B cell (primary cell): ENCODE measurements around the gene SCN4A. TPM values are rescaled to one million over a fixed set of nuclear protein-coding genes. Genes with fewer than 3 reads are reported as not detected.
A peak's percentile ranks its signal among the peaks of the same experiment; 100 is the strongest.

ENCODE experiments used
- ATAC-seq: fragments of 200-7000 bp; cut with Tn5 transposase; one replicate; pipeline ENCODE4 v1.10.0; 2021; ENCODE audit warnings: low read depth, mild to moderate bottlenecking, moderate number of reproducible peaks, moderate library complexity
- CTCF ChIA-PET: fragments of 350-600 bp; sonication (Branson Sonifier 250); formaldehyde crosslinking; loops from one replicate; lab custom pipeline; 2021; ENCODE audit warnings: antibody characterized with exemption, inconsistent platforms; lab: Charles Lee
- POLR2A ChIA-PET: fragments of 350-600 bp; sonication (Branson Sonifier 250); formaldehyde crosslinking; loops from one replicate; lab custom pipeline; 2021; ENCODE audit warnings: antibody characterized with exemption; lab: Charles Lee
- DNase-seq: peaks from one replicate; pipeline ENCODE4 v3.0.0; 2013
- H2AFZ ChIP-seq: 2 replicates; pipeline ENCODE4 v1.6.1; 2012; ENCODE audit warnings: mild to moderate bottlenecking, low read depth, low read length; ENCODE audit not compliant: insufficient read depth, poor library complexity, severe bottlenecking
- H3K27ac ChIP-seq, 2 donors: 1 replicate in 1 of 2; 2 replicates in 1 of 2; pipeline ENCODE4 v1.5.1; 2012 to 2013; ENCODE audit warnings: low read length in 2 of 2, mild to moderate bottlenecking in 2 of 2, moderate library complexity in 1 of 2
- H3K27me3 ChIP-seq, 4 experiments: fragments of 200-600 bp in 1 of 4; sonication (generic) in 1 of 4; replicated peaks in 1 of 4; 1 replicate in 2 of 4; 2 replicates in 2 of 4; pipeline versions ENCODE4 v1.6.1 to v1.7.0; 2013 to 2016; ENCODE audit warnings: low read length in 3 of 4, mild to moderate bottlenecking in 2 of 4, mixed read lengths in 1 of 4, moderate library complexity in 1 of 4; ENCODE audit not compliant: insufficient read depth in 4 of 4, control insufficient read depth in 3 of 4; ENCODE audit errors: control extremely low read depth in 1 of 4
- H3K36me3 ChIP-seq, 2 experiments: replicated peaks in 1 of 2; 1 replicate in 1 of 2; 2 replicates in 1 of 2; pipeline versions ENCODE4 v1.6.1 to v1.7.1; 2013; ENCODE audit warnings: low read length in 1 of 2; ENCODE audit not compliant: insufficient read depth in 2 of 2, control insufficient read depth in 1 of 2; ENCODE audit errors: control extremely low read depth in 1 of 2, extremely low read depth in 1 of 2
- H3K4me1 ChIP-seq, 2 donors: fragments of 200-600 bp in 1 of 2; sonication (generic) in 1 of 2; 1 replicate in 1 of 2; 2 replicates in 1 of 2; pipeline versions ENCODE4 v1.5.1 to v1.6.1; 2013 to 2017; ENCODE audit warnings: low read length in 2 of 2; ENCODE audit not compliant: control insufficient read depth in 2 of 2, insufficient read depth in 2 of 2
- H3K4me2 ChIP-seq: replicated peaks from 2 replicates; pipeline ENCODE3; 2012; ENCODE audit warnings: mild to moderate bottlenecking, low read depth, low read length; ENCODE audit not compliant: poor library complexity, severe bottlenecking
- H3K4me3 ChIP-seq, 5 experiments: fragments of 200-600 bp in 1 of 5; sonication (generic) in 1 of 5; 1 replicate in 3 of 5; 2 replicates in 2 of 5; pipeline versions ENCODE4 v1.5.1 to v1.7.0; 2011 to 2016; ENCODE audit warnings: low read length in 4 of 5, mild to moderate bottlenecking in 4 of 5, low read depth in 2 of 5, control low read depth in 1 of 5, moderate library complexity in 1 of 5; ENCODE audit not compliant: insufficient read depth in 1 of 5; ENCODE audit errors: control extremely low read depth in 1 of 5, extremely low read depth in 1 of 5
- H3K79me2 ChIP-seq: fragments of 200-600 bp; sonication (generic); one replicate; pipeline ENCODE4 v1.6.0; 2016; ENCODE audit warnings: low read length; ENCODE audit not compliant: control insufficient read depth, insufficient read depth
- H3K9ac ChIP-seq: fragments of 200-600 bp; sonication (generic); 2 replicates; pipeline ENCODE4 v1.6.1; 2017; ENCODE audit warnings: mild to moderate bottlenecking, low read length, moderate library complexity
- H3K9me3 ChIP-seq, 3 donors: one replicate each; pipeline versions ENCODE4 v1.6.1 to v1.7.1; 2013; ENCODE audit warnings: low read length in 2 of 3; ENCODE audit not compliant: control insufficient read depth in 2 of 3, insufficient read depth in 1 of 3; ENCODE audit errors: control extremely low read depth in 1 of 3
- H4K20me1 ChIP-seq: 2 replicates; pipeline ENCODE4 v1.6.0; 2012; ENCODE audit warnings: mild to moderate bottlenecking, low read length; ENCODE audit not compliant: insufficient read depth, control insufficient read depth, poor library complexity, severe bottlenecking
- H3K27ac Mint-ChIP-seq: one replicate; pipeline ENCODE4 v1.8.0; 2021; ENCODE audit warnings: mixed read lengths
- H3K27me3 Mint-ChIP-seq: one replicate; pipeline ENCODE4 v1.8.0; 2021; ENCODE audit warnings: mixed read lengths
- H3K4me1 Mint-ChIP-seq: one replicate; pipeline ENCODE4 v1.8.0; 2021; ENCODE audit warnings: mixed read lengths
- H3K4me3 Mint-ChIP-seq: one replicate; pipeline ENCODE4 v1.8.0; 2021; ENCODE audit warnings: mixed read lengths
- H3K9me3 Mint-ChIP-seq: one replicate; pipeline ENCODE4 v1.8.0; 2022; ENCODE audit warnings: mixed read lengths; ENCODE audit not compliant: insufficient read depth
- CTCF ChIP-seq: fragments of 200-600 bp; IDR thresholded peaks from one replicate; pipeline ENCODE4 v1.8.0; 2022; ENCODE audit warnings: antibody characterized with exemption, mild to moderate bottlenecking
- EZH2 ChIP-seq: IDR thresholded peaks from 2 replicates; pipeline ENCODE4 v1.6.1; 2012; ENCODE audit warnings: borderline replicate concordance, low read depth, mild to moderate bottlenecking, moderate library complexity, low read length; ENCODE audit not compliant: insufficient read depth, poor library complexity, severe bottlenecking
- WGBS: methylation state at CpG from one replicate; pipeline ENCODE4 v1.1.5; 2013; ENCODE audit warnings: missing lambda C conversion rate; ENCODE audit not compliant: insufficient coverage; 5-methylcytosine and 5-hydroxymethylcytosine counted together
- intact Hi-C: fragments of 100-400 bp; cut with micrococcal nuclease; formaldehyde crosslinking; loops from one replicate; pipeline ENCODE4 v1.10.0; 2022
- polyA plus RNA-seq: library from polyadenylated mRNA; depleted of rRNA; stranded (reverse); fragments of >200 nt; gene quantifications from 2 replicates; pipeline ENCODE4 v1.2.3, GENCODE V29; 2012
- total RNA-seq, 2 donors: library from RNA; stranded (reverse); fragments of 120-200 nt in 1 of 2; gene quantifications; 1 replicate in 1 of 2; 2 replicates in 1 of 2; pipeline versions ENCODE4 v1.2.3 to v1.2.4, GENCODE V29; 2013 to 2022

Gene SCN4A
- total and polyA plus RNA-seq, 2 donors (not counting 1 experiment from before 2014, with no cell fraction given) = 1.1 to 1.4 TPM

GRCh38 chr17:63956296-63956920 is 16.3 kb downstream of the SCN4A start:
- no peak overlapping the region for H3K4me3 Mint-ChIP-seq
- H3K36me3 ChIP-seq = no peaks in the 10 kb centered on the region
- ChIA-PET CTCF (interaction anchor here (1.4 to 14.6 kb wide), 7 partner anchors 10 to 177 kb away, joined by 3 to 504 read pairs (median 16); partner anchors contain the start of genes CD79B, CSHL1, GH1 and ICAM2), POLR2A (interaction anchor here (1.2 to 1.3 kb wide), 2 partner anchors 10 to 12 kb away, joined by 3 to 4 read pairs; no protein-coding TSS in a partner anchor)
- ATAC-seq (no peak), DNase-seq (no peak)
- no peak overlapping the region for H3K9ac ChIP-seq
- intact Hi-C loops = no loop called here
- no peak overlapping the region for H3K27ac ChIP-seq
- no peaks in the 10 kb centered on the region for H3K79me2 ChIP-seq
- H4K20me1 ChIP-seq = no peaks in the 10 kb centered on the region
- no peak overlapping the region for H3K4me3 ChIP-seq
- peak overlapping the region; percentile 59 for H3K27ac Mint-ChIP-seq
- H3K4me1 Mint-ChIP-seq = peaks cover 28% of the 10 kb centered on the region
- no peak overlapping the region for H3K4me2 ChIP-seq
- no peaks in the 10 kb centered on the region for H3K9me3 ChIP-seq
- H3K27me3 Mint-ChIP-seq = no peaks in the 10 kb centered on the region
- peaks cover 34 to 49% of the 10 kb centered on the region in 2 donors for H3K4me1 ChIP-seq
- 100% methylated on average over 2 of the region's 5 CpGs for WGBS
- no peak overlapping the region for H2AFZ ChIP-seq
- TF ChIP-seq CTCF = no peak
- no peak for TF ChIP-seq EZH2
- no peaks in the 10 kb centered on the region for H3K9me3 Mint-ChIP-seq
- H3K27me3 ChIP-seq = no peaks in the 10 kb centered on the region

GRCh38 chr17:63955791-63956190 is 16.9 kb downstream of the SCN4A start:
- Histone ChIP-seq H4K20me1 (no peaks in the 10 kb centered on the region), H3K27me3 (no peaks in the 10 kb centered on the region), H3K4me1 (peaks cover 32 to 49% of the 10 kb centered on the region in 2 donors), H3K36me3 (no peaks in the 10 kb centered on the region), H3K4me3 (no peak overlapping the region), H3K4me2 (no peak overlapping the region), H3K79me2 (no peaks in the 10 kb centered on the region), H2AFZ (no peak overlapping the region), H3K9ac (no peak overlapping the region), H3K27ac (no peak overlapping the region), H3K9me3 (no peaks in the 10 kb centered on the region)
- intact Hi-C loops = no loop called here
- no peaks in the 10 kb centered on the region for H3K27me3 Mint-ChIP-seq
- no peaks in the 10 kb centered on the region for H3K9me3 Mint-ChIP-seq
- peak overlapping the region; percentile 80 for H3K27ac Mint-ChIP-seq
- no peak for DNase-seq
- ATAC-seq = no peak
- peaks cover 30% of the 10 kb centered on the region for H3K4me1 Mint-ChIP-seq
- POLR2A ChIA-PET = interaction anchor here (1.2 to 1.3 kb wide), 2 partner anchors 9 to 12 kb away, joined by 3 to 4 read pairs; no protein-coding TSS in a partner anchor
- H3K4me3 Mint-ChIP-seq = no peak overlapping the region
- no peak for TF ChIP-seq EZH2
- no peak for TF ChIP-seq CTCF
- CTCF ChIA-PET = interaction anchor here (1.2 to 14.6 kb wide), 7 partner anchors 9 to 178 kb away, joined by 3 to 504 read pairs (median 16); partner anchors contain the start of genes CD79B, CSHL1, GH1 and ICAM2
- WGBS = 97% methylated on average over 2 of the region's 4 CpGs
